Gastroesophageal sphincter (tissue), 4 donors: Measurements from ENCODE around the gene SPOCK2. TPM values are rescaled to one million over a fixed set of nuclear protein-coding genes. Genes with fewer than 3 reads are reported as not detected.

Experiments used
- ATAC-seq: fragments of 150-250 bp; one replicate; pipeline ENCODE4 v1.9.1; 2016; ENCODE audit warnings: mild to moderate bottlenecking, moderate library complexity
- H3K27ac ChIP-seq, 4 donors: fragments of 200-600 bp; sonication (generic) in 3 of 4; 1 replicate in 3 of 4; 2 replicates in 1 of 4; pipeline ENCODE4 v1.5.1; 2016 to 2019
- H3K27me3 ChIP-seq: fragments of 200-600 bp; sonication (generic); one replicate; pipeline ENCODE4 v1.5.1; 2019
- H3K36me3 ChIP-seq, 2 donors: fragments of 200-600 bp; sonication (generic); one replicate each; pipeline ENCODE4 v1.5.1; 2019; ENCODE audit warnings: control low read depth in 1 of 2
- H3K4me1 ChIP-seq, 3 donors: fragments of 200-600 bp; sonication (generic); 1 replicate in 2 of 3; 2 replicates in 1 of 3; pipeline ENCODE4 v1.5.1; 2016 to 2019; ENCODE audit warnings: control low read depth in 2 of 3
- H3K4me3 ChIP-seq, 2 donors: fragments of 200-600 bp; sonication (generic); one replicate each; pipeline ENCODE4 v1.5.1; 2019; ENCODE audit warnings: mild to moderate bottlenecking in 1 of 2, moderate library complexity in 1 of 2
- H3K9me3 ChIP-seq, 3 donors: fragments of 200-600 bp; sonication (generic); one replicate each; pipeline ENCODE4 v1.5.1; 2017 to 2019; ENCODE audit warnings: control low read depth in 2 of 3
- CTCF ChIP-seq, 4 experiments: fragments of 200-600 bp in 2 of 4; fragments of 450-650 bp in 2 of 4; sonication (generic) in 1 of 4; IDR thresholded peaks; one replicate each; pipeline ENCODE4 v1.5.1; 2017 to 2019; ENCODE audit warnings: antibody characterized with exemption in 4 of 4, mild to moderate bottlenecking in 2 of 4, moderate library complexity in 2 of 4
- EP300 ChIP-seq: sonication (generic); formaldehyde crosslinking; IDR thresholded peaks from one replicate; pipeline ENCODE4 v1.6.1; 2017; ENCODE audit warnings: antibody characterized with exemption, mild to moderate bottlenecking
- POLR2A ChIP-seq, 2 donors: fragments of 450-650 bp; IDR thresholded peaks; one replicate each; pipeline ENCODE4 v1.6.1; 2017; ENCODE audit warnings: antibody characterized with exemption in 2 of 2, mild to moderate bottlenecking in 2 of 2, moderate library complexity in 1 of 2
- POLR2AphosphoS5 ChIP-seq: sonication (generic); formaldehyde crosslinking; IDR thresholded peaks from one replicate; pipeline ENCODE4 v1.6.1; 2017; ENCODE audit warnings: antibody characterized with exemption
- WGBS, 2 donors: methylation state at CpG; one replicate each; pipeline ENCODE4 v1.1.5; 2018; ENCODE audit warnings: low coverage in 1 of 2; 5-methylcytosine and 5-hydroxymethylcytosine counted together
- total RNA-seq, 4 donors: library from RNA; depleted of rRNA; stranded (reverse); fragments of >200 nt; gene quantifications; one replicate each; pipeline ENCODE4 v1.1.0, GENCODE V29; 2016

SPOCK2 gene
- total RNA-seq, 4 donors from 2014 or later: 6.2 to 9.2 (median 7.9) TPM

GRCh38 chr10:72025832-72026231 lies 62.5 kb downstream of the SPOCK2 start:
- H3K36me3 ChIP-seq: no peaks in the 10 kb centered on the region
- WGBS, 2 donors: 100% methylated on average over 1 of the region's 5 CpGs
- ATAC-seq: no peak
- H3K4me3 ChIP-seq: no peak overlapping the region
- H3K27me3 ChIP-seq: no peaks in the 10 kb centered on the region
- TF ChIP-seq POLR2A (IDR thresholded peaks at IDR 0.05): no peak
- TF ChIP-seq CTCF (IDR thresholded peaks at IDR 0.05): no peak
- no peak for TF ChIP-seq POLR2AphosphoS5
- TF ChIP-seq EP300: no peak
- no peaks in the 10 kb centered on the region for H3K9me3 ChIP-seq
- no peak overlapping the region for H3K27ac ChIP-seq
- H3K4me1 ChIP-seq: peaks cover 0 to 22% (median 0%) of the 10 kb centered on the region in 3 donors

GRCh38 chr10:72025400-72025799 lies 63.0 kb downstream of the SPOCK2 start:
- no peaks in the 10 kb centered on the region for H3K36me3 ChIP-seq
- WGBS, 2 donors: 82% methylated on average over 7 of the region's 8 CpGs; no CpG with 5 or more reads in 1 of the 2 donors
- no peak overlapping the region for H3K27ac ChIP-seq
- peaks cover 0 to 22% (median 0%) of the 10 kb centered on the region in 3 donors for H3K4me1 ChIP-seq
- ATAC-seq: no peak
- TF ChIP-seq CTCF (IDR thresholded peaks at IDR 0.05): no peak
- TF ChIP-seq EP300: no peak
- TF ChIP-seq POLR2AphosphoS5: no peak
- TF ChIP-seq POLR2A (IDR thresholded peaks at IDR 0.05): no peak
- no peak overlapping the region for H3K4me3 ChIP-seq
- no peaks in the 10 kb centered on the region for H3K27me3 ChIP-seq
- H3K9me3 ChIP-seq: no peaks in the 10 kb centered on the region

DNA sequence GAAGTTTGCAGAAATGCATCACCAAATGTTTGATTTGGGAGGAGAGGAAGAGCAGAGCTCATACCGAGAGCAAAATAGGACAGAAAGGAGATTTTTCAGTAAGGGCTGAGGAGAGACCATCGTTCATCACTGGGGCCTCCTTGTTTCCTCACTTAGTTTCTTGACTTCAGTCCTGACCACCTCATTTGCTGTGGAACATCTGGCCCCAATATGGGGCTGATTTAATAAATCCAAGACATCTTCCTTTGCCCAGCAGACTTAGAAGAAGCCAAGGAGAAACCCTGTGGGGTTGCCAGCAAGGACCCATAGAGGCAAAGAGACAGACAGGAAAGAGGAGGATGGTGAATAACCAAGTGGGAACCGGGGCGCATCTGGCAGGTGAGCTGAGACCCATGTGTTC lies 63.8 kb downstream of the SPOCK2 start:
- no peaks in the 10 kb centered on the region for H3K9me3 ChIP-seq
- TF ChIP-seq EP300 (no peak), POLR2A (IDR thresholded peaks at IDR 0.05) (no peak), POLR2AphosphoS5 (no peak), CTCF (IDR thresholded peaks at IDR 0.05) (no peak)
- no peak overlapping the region for H3K27ac ChIP-seq
- H3K36me3 ChIP-seq: no peaks in the 10 kb centered on the region
- H3K4me1 ChIP-seq: peaks cover 0 to 22% (median 0%) of the 10 kb centered on the region in 3 donors
- H3K27me3 ChIP-seq: no peaks in the 10 kb centered on the region
- no peak for ATAC-seq
- WGBS, 2 donors: 80% methylated on average over 4 of the region's 4 CpGs; no CpG with 5 or more reads in 1 of the 2 donors
- no peak overlapping the region for H3K4me3 ChIP-seq

DNA sequence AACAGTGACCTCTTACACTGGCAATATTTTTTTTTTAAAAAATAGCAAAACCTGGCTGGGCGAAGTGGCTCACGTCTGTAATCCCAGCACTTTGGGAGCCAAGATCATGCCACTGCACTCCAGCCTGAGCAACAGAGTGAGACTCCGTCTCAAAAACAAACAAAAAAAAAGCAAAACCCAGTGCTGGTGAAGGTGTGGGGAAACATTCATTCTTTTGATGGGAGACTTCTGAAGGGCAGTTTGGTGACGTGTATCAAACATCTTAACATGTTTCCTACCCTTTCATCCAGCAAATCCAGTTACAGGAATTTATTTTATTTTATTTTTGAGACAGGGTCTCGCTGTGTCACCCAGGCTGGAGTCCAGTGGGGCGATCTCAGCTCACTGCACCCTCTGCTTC lies 66.1 kb downstream of the SPOCK2 start:
- 85 to 97% methylated on average over 6 of the region's 6 CpGs for WGBS, 2 donors
- no peaks in the 10 kb centered on the region for H3K9me3 ChIP-seq
- TF ChIP-seq EP300 (no peak), POLR2A (IDR thresholded peaks at IDR 0.05) (no peak), CTCF (IDR thresholded peaks at IDR 0.05) (no peak), POLR2AphosphoS5 (no peak)

DNA sequence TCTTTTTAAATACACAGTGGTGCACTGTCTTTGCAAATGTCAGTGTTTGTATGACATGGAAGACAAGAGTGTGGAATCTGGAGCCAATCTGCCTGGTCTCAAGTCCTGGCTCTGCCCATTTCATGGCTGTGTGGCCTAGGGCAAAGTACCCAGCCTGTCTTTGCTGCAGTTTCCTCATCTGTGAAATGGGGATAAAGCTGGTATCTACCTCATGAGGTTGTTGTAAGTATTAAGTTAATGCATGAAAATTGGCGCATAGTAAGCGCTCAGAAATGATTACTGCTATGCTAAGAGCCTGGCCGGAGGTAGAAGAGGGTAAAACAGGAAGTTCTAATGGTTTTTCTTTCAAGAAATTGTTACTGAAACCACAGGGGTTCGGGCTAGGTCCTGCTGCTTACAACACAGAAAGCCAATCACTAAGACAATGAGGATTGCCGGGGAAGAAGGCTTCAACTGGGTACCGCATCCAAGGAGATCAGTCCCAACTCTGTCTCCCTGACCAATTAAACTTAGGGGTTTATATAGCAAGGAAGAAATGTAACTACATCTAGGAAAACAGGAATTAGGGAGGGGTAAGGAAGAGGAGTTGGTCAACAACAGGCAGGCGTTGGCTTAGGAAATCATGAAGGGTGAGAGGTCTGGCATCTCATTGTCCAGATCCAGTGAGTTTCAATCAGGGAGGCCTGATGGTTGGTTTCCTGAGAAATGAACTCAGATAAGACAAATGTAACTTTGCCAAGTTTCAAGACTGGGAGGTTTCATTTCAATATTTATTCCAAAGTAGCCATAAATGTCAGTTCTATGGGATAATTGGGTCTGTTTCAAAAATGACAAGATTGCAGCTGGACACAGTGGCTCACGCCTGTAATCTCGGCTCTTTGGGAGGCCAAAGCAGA lies 67.2 kb downstream of the SPOCK2 start:
- Histone ChIP-seq H3K9me3 (no peaks in the 10 kb centered on the region), H3K4me3 (no peak overlapping the region), H3K4me1 (peaks cover 0 to 36% (median 0%) of the 10 kb centered on the region in 3 donors), H3K27ac (no peak overlapping the region), H3K36me3 (no peaks in the 10 kb centered on the region), H3K27me3 (no peaks in the 10 kb centered on the region)
- no peak for TF ChIP-seq POLR2AphosphoS5
- no peak for TF ChIP-seq POLR2A (IDR thresholded peaks at IDR 0.05)
- TF ChIP-seq CTCF (IDR thresholded peaks at IDR 0.05): no peak
- no peak for TF ChIP-seq EP300
- 75 to 92% methylated on average over 5 to 8 of the region's 9 CpGs for WGBS, 2 donors
- no peak for ATAC-seq

More for the DNA sequence above, 66.1 kb downstream of the SPOCK2 start:
- H3K4me1 ChIP-seq: peaks cover 0 to 32% (median 0%) of the 10 kb centered on the region in 3 donors
- no peak overlapping the region for H3K27ac ChIP-seq
- H3K36me3 ChIP-seq: no peaks in the 10 kb centered on the region
- H3K4me3 ChIP-seq: no peak overlapping the region
- H3K27me3 ChIP-seq: no peaks in the 10 kb centered on the region
- ATAC-seq: no peak
